ENCODE data around the gene SORCS2. TPM values are rescaled to one million over a fixed set of nuclear protein-coding genes. Genes with fewer than 3 reads are reported as not detected.

The SORCS2 gene
- total RNA-seq, 2 donors from 2014 or later: 1.0 to 4.4 TPM

DNA sequence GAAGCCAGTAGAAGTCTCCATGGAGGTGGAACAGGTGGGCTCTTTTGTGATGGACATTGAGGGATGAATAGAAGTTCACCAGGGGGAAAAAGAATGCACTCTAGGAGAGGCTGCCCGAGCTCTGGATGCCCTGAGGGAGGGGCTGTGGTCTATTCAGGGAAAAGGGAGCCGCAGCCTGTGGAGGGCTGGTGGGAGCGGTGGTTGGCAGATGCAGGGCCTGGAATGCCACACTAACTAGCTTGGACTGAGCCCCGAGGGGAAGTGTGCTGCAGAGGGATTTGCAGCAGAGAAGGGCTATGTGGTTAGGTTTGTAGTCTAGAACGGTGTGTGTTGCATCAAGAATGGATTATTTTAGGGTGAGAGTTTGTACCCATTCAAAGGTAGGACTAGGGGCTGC, 271.9 kb downstream of the SORCS2 start:
- no peaks in the 10 kb centered on the region for H3K36me3 ChIP-seq
- no peak overlapping the region for H3K27ac ChIP-seq
- no peak overlapping the region for H3K4me3 ChIP-seq
- no peaks in the 10 kb centered on the region for H3K4me1 ChIP-seq (replicated peaks)
- no peaks in the 10 kb centered on the region for H3K9me3 ChIP-seq
- H3K27me3 ChIP-seq (replicated peaks; ENCODE audit: insufficient read depth): peaks cover 2% of the 10 kb centered on the region
- intact Hi-C loops (cut with DNase I): loop anchor here (5.0 to 10.0 kb wide), 2 partner anchors 269 to 338 kb away; partner anchors contain the start of gene SORCS2
- TF ChIP-seq, protein P1, sequence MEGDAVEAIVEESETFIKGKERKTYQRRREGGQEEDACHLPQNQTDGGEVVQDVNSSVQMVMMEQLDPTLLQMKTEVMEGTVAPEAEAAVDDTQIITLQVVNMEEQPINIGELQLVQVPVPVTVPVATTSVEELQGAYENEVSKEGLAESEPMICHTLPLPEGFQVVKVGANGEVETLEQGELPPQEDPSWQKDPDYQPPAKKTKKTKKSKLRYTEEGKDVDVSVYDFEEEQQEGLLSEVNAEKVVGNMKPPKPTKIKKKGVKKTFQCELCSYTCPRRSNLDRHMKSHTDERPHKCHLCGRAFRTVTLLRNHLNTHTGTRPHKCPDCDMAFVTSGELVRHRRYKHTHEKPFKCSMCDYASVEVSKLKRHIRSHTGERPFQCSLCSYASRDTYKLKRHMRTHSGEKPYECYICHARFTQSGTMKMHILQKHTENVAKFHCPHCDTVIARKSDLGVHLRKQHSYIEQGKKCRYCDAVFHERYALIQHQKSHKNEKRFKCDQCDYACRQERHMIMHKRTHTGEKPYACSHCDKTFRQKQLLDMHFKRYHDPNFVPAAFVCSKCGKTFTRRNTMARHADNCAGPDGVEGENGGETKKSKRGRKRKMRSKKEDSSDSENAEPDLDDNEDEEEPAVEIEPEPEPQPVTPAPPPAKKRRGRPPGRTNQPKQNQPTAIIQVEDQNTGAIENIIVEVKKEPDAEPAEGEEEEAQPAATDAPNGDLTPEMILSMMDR (IDR thresholded peaks at IDR 0.05): no peak
- no peak for TF ChIP-seq POLR2A (IDR thresholded peaks at IDR 0.05)
- TF ChIP-seq POLR2AphosphoS5 (IDR thresholded peaks at IDR 0.05): no peak
- WGBS: 92% methylated on average over 5 of the region's 5 CpGs
- no peak for DNase-seq (ENCODE audit: low spot score)

DNA sequence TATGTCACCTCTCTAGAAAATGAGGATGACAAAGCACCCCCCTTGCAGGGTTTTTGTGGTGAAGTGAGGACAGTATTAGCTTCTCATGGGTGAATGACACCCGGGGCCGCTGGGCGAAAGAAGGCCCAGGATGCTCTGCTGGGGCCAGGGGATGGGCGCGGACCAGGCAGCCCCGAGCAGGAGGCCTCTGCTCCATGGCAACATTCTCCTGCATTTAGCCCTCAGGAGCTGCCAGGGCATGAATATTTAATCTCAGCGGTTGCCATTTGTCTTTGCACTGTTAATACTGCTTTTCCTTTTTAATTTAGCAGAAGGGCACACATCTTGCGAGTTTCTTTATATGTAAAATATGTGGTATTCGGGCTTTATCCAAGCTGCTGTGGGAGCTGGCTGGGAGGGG, 272.7 kb downstream of the SORCS2 start:
- DNase-seq (ENCODE audit: low spot score): no peak
- no peak for TF ChIP-seq POLR2AphosphoS5 (IDR thresholded peaks at IDR 0.05)
- no peak for TF ChIP-seq POLR2A (IDR thresholded peaks at IDR 0.05)
- TF ChIP-seq, protein P1 (IDR thresholded peaks at IDR 0.05): no peak
- Histone ChIP-seq H3K36me3 (no peaks in the 10 kb centered on the region), H3K4me1 (replicated peaks) (no peaks in the 10 kb centered on the region), H3K9me3 (no peaks in the 10 kb centered on the region), H3K4me3 (no peak overlapping the region), H3K27me3 (replicated peaks; ENCODE audit: insufficient read depth) (peaks cover 2% of the 10 kb centered on the region), H3K27ac (no peak overlapping the region)
- intact Hi-C loops (cut with DNase I): loop anchor here (10.0 kb wide), 1 partner anchor 270 kb away; the partner anchor contains the start of gene SORCS2
- WGBS: 91% methylated on average over 9 of the region's 9 CpGs

DNA sequence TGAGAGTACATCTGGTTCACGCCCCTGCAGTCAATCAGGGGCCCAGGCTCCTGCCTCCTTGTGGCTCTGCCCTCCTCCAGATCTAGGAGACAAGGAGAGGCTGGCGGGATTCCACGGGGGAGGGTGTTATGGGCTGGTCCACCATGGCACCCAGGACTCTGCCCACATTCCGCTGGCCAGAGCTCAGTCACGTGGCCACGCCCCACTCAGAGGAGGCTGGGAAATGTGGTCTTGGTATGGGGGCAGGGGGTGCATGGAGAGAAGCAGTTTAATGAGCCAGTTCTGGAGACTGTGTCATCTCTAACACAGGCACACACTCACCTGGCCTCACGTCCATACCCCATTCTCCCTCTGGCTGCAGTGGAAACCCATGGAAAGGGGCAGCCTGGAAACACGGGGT, 273.9 kb downstream of the SORCS2 start:
- no peak overlapping the region for H3K4me3 ChIP-seq
- TF ChIP-seq POLR2AphosphoS5 (IDR thresholded peaks at IDR 0.05) (no peak), POLR2A (IDR thresholded peaks at IDR 0.05) (no peak)
- TF ChIP-seq, protein P1 (IDR thresholded peaks at IDR 0.05): no peak
- DNase-seq (ENCODE audit: low spot score): no peak
- no peaks in the 10 kb centered on the region for H3K4me1 ChIP-seq (replicated peaks)
- no peaks in the 10 kb centered on the region for H3K9me3 ChIP-seq
- intact Hi-C loops (cut with DNase I): loop anchor here (10.0 kb wide), 1 partner anchor 271 kb away; the partner anchor contains the start of gene SORCS2
- peaks cover 2% of the 10 kb centered on the region for H3K27me3 ChIP-seq (replicated peaks; ENCODE audit: insufficient read depth)
- no peaks in the 10 kb centered on the region for H3K36me3 ChIP-seq
- H3K27ac ChIP-seq: no peak overlapping the region
- WGBS: 88% methylated on average over 8 of the region's 8 CpGs

DNA sequence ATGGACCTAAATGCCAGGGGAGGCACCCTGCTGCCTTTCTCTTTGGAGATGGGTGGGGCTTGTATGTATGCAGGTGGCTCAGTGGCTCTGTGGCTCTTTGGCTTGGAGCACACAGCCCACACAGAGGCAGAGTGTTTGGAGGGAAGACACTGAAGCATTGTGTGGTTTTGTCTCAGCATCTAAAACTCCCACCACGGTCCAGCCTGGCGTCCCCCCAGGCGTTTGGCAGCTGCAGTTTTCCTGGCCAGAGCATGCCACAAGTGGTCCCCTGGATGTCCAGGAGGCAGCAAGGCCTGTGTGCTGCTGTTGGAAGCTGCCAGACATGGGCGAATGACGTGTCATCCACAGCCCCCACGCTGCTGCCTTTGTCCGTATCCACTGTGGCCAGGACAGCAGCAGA, 274.6 kb downstream of the SORCS2 start:
- Histone ChIP-seq H3K36me3 (no peaks in the 10 kb centered on the region), H3K4me1 (replicated peaks) (no peaks in the 10 kb centered on the region), H3K4me3 (no peak overlapping the region), H3K27me3 (replicated peaks; ENCODE audit: insufficient read depth) (peaks cover 2% of the 10 kb centered on the region), H3K27ac (no peak overlapping the region), H3K9me3 (no peaks in the 10 kb centered on the region)
- 89% methylated on average over 7 of the region's 7 CpGs for WGBS
- intact Hi-C loops (cut with DNase I): loop anchor here (10.0 kb wide), 1 partner anchor 272 kb away; the partner anchor contains the start of gene SORCS2
- DNase-seq (ENCODE audit: low spot score): no peak
- TF ChIP-seq, protein P1 (IDR thresholded peaks at IDR 0.05): no peak
- TF ChIP-seq POLR2A (IDR thresholded peaks at IDR 0.05) (no peak), POLR2AphosphoS5 (IDR thresholded peaks at IDR 0.05) (no peak)

DNA sequence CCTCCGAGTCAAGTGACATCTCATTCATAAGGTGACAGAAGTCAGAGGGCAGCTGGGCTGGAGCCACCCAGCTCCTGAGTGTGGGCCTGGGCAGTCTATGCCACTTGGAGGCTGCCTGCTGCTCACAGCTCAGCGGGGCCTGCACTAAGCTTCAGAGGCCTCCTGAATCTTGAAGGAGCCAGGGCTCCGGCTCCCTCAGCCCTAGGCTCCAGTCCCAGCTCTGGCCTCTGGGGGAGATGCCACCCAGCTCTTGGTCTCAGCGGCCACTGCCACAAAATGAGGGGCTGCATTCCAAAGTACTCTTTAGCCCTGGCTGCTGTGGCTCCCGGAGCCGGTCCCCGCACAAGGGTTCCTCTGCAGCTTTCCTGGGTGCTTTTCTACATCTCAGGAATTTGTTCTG, 275.1 kb downstream of the SORCS2 start:
- no peak for TF ChIP-seq POLR2AphosphoS5 (IDR thresholded peaks at IDR 0.05)
- TF ChIP-seq POLR2A (IDR thresholded peaks at IDR 0.05): no peak

More for the DNA sequence above, 275.1 kb downstream of the SORCS2 start:
- H3K4me3 ChIP-seq: no peak overlapping the region
- intact Hi-C loops (cut with DNase I): loop anchor here (10.0 kb wide), 1 partner anchor 273 kb away; the partner anchor contains the start of gene SORCS2
- WGBS: 96% methylated on average over 7 of the region's 7 CpGs
- DNase-seq (ENCODE audit: low spot score): no peak
- H3K27ac ChIP-seq: no peak overlapping the region
- H3K9me3 ChIP-seq: no peaks in the 10 kb centered on the region
- H3K36me3 ChIP-seq: no peaks in the 10 kb centered on the region
- H3K27me3 ChIP-seq (replicated peaks; ENCODE audit: insufficient read depth): peaks cover 2% of the 10 kb centered on the region
- no peaks in the 10 kb centered on the region for H3K4me1 ChIP-seq (replicated peaks)

Data from prostate gland (tissue), 2 donors.